ENCODE data around the gene NUDT8. TPM values are rescaled to one million over a fixed set of nuclear protein-coding genes. Genes with fewer than 3 reads are reported as not detected.

The NUDT8 gene
- total RNA-seq, 4 donors from 2014 or later: 16.7 to 67.7 (median 51.1) TPM

DNA sequence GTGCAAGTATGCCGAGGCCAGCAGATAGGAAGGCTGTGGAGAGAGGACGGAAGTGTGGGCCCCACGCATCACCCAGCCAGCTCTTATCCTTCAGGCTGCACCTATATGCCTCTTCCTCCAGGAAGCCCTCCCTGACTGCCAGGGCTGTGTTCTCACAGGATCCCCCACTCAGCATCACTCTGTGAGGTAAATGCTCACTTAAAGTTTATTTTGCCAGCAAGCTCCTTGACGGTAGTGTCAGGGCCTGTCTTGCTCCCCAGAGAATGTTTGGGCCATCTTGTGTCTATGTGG lies 5.4 kb upstream of the NUDT8 start:
- 60 to 83% methylated on average over 1 to 4 of the region's 4 CpGs for WGBS, 2 donors
- Histone ChIP-seq H3K27me3 (no peaks in the 10 kb centered on the region), H3K9me3 (no peaks in the 10 kb centered on the region), H3K36me3 (no peaks in the 10 kb centered on the region), H3K27ac (no peak overlapping the region), H3K4me1 (peaks cover 0 to 14% of the 10 kb centered on the region in 2 donors), H3K4me3 (replicated peaks in 1 of 3) (no peak overlapping the region)
- TF ChIP-seq POLR2A (IDR thresholded peaks at IDR 0.05): no peak
- TF ChIP-seq CTCF (IDR thresholded peaks at IDR 0.05): no peak
- no peak for DNase-seq
- intact Hi-C loops (cut with DNase I): loop anchor here (10.0 kb wide), 1 partner anchor 170 kb away; no protein-coding TSS in a partner anchor

GRCh38 chr11:67634366-67635230 lies 4.9 kb upstream of the NUDT8 start:
- no peak for DNase-seq
- no peaks in the 10 kb centered on the region for H3K9me3 ChIP-seq
- H3K4me3 ChIP-seq (replicated peaks in 1 of 3): no peak overlapping the region
- no peaks in the 10 kb centered on the region for H3K36me3 ChIP-seq
- H3K27me3 ChIP-seq: no peaks in the 10 kb centered on the region
- H3K4me1 ChIP-seq: peaks cover 0 to 14% of the 10 kb centered on the region in 2 donors
- TF ChIP-seq POLR2A (IDR thresholded peaks at IDR 0.05) (no peak), CTCF (IDR thresholded peaks at IDR 0.05) (no peak)
- intact Hi-C loops (cut with DNase I): loop anchor here (10.0 kb wide), 1 partner anchor 170 kb away; no protein-coding TSS in a partner anchor
- no peak overlapping the region for H3K27ac ChIP-seq
- WGBS, 2 donors: 71 to 76% methylated on average over 9 to 15 of the region's 20 CpGs

GRCh38 chr11:67633758-67634365 lies 4.1 kb upstream of the NUDT8 start:
- Histone ChIP-seq H3K36me3 (no peaks in the 10 kb centered on the region), H3K27me3 (no peaks in the 10 kb centered on the region), H3K4me1 (peaks cover 3 to 21% of the 10 kb centered on the region in 2 donors), H3K9me3 (no peaks in the 10 kb centered on the region), H3K27ac (no peak overlapping the region), H3K4me3 (replicated peaks in 1 of 3) (no peak overlapping the region)
- 84 to 89% methylated on average over 13 to 20 of the region's 22 CpGs for WGBS, 2 donors
- TF ChIP-seq CTCF (IDR thresholded peaks at IDR 0.05): no peak
- no peak for TF ChIP-seq POLR2A (IDR thresholded peaks at IDR 0.05)
- intact Hi-C loops (cut with DNase I): loop anchor here (10.0 kb wide), 1 partner anchor 171 kb away; no protein-coding TSS in a partner anchor
- DNase-seq: no peak

DNA sequence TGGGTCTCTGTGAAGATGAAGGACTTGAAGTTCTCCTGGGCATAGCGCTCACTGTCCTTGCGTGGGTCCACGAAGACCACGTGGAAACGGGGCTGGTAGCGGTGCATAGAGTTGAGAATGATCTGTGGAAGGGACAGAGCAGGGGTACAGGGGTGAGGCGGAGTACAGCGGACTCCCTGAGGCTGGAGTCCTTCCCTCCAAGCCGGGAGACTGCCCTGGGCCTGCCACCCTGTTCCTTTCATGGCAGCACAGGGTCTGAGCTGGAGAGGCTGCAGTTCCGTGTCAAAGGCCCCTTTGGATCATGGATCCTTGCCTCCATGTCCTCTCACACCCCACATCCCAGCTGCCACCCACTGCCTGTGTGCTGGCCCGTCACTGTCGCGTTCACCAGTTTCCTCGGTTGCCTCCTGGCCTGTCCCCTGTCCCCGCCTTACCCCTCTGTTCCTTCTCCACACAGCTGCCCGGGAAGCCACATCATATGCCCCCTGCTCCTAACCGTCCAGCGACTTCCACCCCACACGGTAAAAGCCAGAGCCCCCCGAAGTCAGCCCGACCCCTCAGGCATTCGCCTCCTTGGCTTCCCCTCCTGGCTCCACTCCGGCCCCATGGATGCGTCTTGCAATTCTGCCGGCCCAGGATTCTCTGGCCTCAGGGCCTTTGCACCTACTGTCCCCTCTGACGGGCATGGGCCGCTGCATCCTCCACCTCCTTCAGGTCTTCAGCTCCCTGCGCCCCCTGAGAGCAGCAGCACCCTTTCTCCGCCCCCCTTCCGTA lies 3.4 kb upstream of the NUDT8 start:
- TF ChIP-seq CTCF (IDR thresholded peaks at IDR 0.05): no peak
- TF ChIP-seq POLR2A (IDR thresholded peaks at IDR 0.05): no peak
- Histone ChIP-seq H3K27me3 (no peaks in the 10 kb centered on the region), H3K27ac (no peak overlapping the region), H3K4me1 (peaks cover 5 to 25% of the 10 kb centered on the region in 2 donors), H3K9me3 (no peaks in the 10 kb centered on the region), H3K4me3 (replicated peaks in 1 of 3) (no peak overlapping the region), H3K36me3 (no peaks in the 10 kb centered on the region)
- no peak for DNase-seq
- 91 to 93% methylated on average over 27 to 30 of the region's 30 CpGs for WGBS, 2 donors
- intact Hi-C loops (cut with DNase I): loop anchor here (10.0 kb wide), 1 partner anchor 172 kb away; no protein-coding TSS in a partner anchor

Data from thyroid gland (tissue), 4 donors.